Prostate gland (tissue), 2 donors: Measurements from ENCODE around the gene ERC2. TPM values are rescaled to one million over a fixed set of nuclear protein-coding genes. Genes with fewer than 3 reads are reported as not detected.

Experiments
- DNase-seq: peaks from one replicate; pipeline ENCODE4 v3.0.0-alpha.2; 2019; ENCODE audit warnings: low spot score
- H3K27ac ChIP-seq, 2 donors: fragments of 200-600 bp; sonication (generic); 2 replicates each; pipeline ENCODE4 v1.5.1; 2017 to 2019
- H3K27me3 ChIP-seq: fragments of 200-600 bp; sonication (generic); replicated peaks from 2 replicates; pipeline ENCODE4 v1.5.1; 2019; ENCODE audit not compliant: insufficient read depth
- H3K36me3 ChIP-seq, 2 donors: fragments of 200-600 bp; sonication (generic); 1 replicate in 1 of 2; 2 replicates in 1 of 2; pipeline versions ENCODE4 v1.5.1 to v1.8.1; 2017 to 2019
- H3K4me1 ChIP-seq: fragments of 200-600 bp; sonication (generic); replicated peaks from 2 replicates; pipeline ENCODE4 v1.5.1; 2019
- H3K4me3 ChIP-seq, 2 donors: fragments of 200-600 bp; sonication (generic); 2 replicates each; pipeline ENCODE4 v1.5.1; 2017 to 2019
- H3K9me3 ChIP-seq: fragments of 200-600 bp; sonication (generic); 2 replicates; pipeline ENCODE4 v1.5.1; 2017
- CTCF ChIP-seq, 4 experiments: fragments of 200-600 bp in 2 of 4; fragments of 450-650 bp in 2 of 4; sonication (generic) in 2 of 4; IDR thresholded peaks; 1 replicate in 3 of 4; 2 replicates in 1 of 4; pipeline ENCODE4 v1.5.1; 2016 to 2019; ENCODE audit warnings: antibody characterized with exemption in 4 of 4, mild to moderate bottlenecking in 2 of 4, moderate library complexity in 2 of 4
- POLR2A ChIP-seq: fragments of 450-650 bp; IDR thresholded peaks from one replicate; pipeline ENCODE4 v1.6.1; 2016; ENCODE audit warnings: antibody characterized with exemption, mild to moderate bottlenecking
- POLR2AphosphoS5 ChIP-seq: sonication (generic); formaldehyde crosslinking; IDR thresholded peaks from one replicate; pipeline ENCODE4 v1.6.1; 2017; ENCODE audit warnings: antibody characterized with exemption
- WGBS: methylation state at CpG from one replicate; pipeline ENCODE4 v1.1.5; 2018; 5-methylcytosine and 5-hydroxymethylcytosine counted together
- intact Hi-C: fragments of 100-400 bp; cut with DNase I; formaldehyde crosslinking; loops from one replicate; pipeline ENCODE4 v1.14.2; 2022
- total RNA-seq, 2 donors: library from RNA; depleted of rRNA; stranded (reverse); fragments of >200 nt; gene quantifications; one replicate each; pipeline ENCODE4 v1.1.0, GENCODE V29; 2016

The ERC2 gene
- total RNA-seq, 2 donors from 2014 or later: 1.0 to 2.7 TPM

GRCh38 chr3:56001991-56002390 is 466.3 kb downstream of the ERC2 start:
- no peaks in the 10 kb centered on the region for H3K36me3 ChIP-seq
- no peak overlapping the region for H3K27ac ChIP-seq
- intact Hi-C loops: no loop called here
- no peaks in the 10 kb centered on the region for H3K9me3 ChIP-seq
- H3K4me3 ChIP-seq: no peak overlapping the region
- DNase-seq: no peak
- TF ChIP-seq POLR2AphosphoS5: no peak
- no peak for TF ChIP-seq CTCF (IDR thresholded peaks at IDR 0.05)
- TF ChIP-seq POLR2A: no peak
- no peaks in the 10 kb centered on the region for H3K27me3 ChIP-seq
- H3K4me1 ChIP-seq: no peaks in the 10 kb centered on the region

- Histone ChIP-seq H3K9me3 (no peaks in the 10 kb centered on the region), H3K4me1 (no peaks in the 10 kb centered on the region), H3K27me3 (no peaks in the 10 kb centered on the region), H3K4me3 (no peak overlapping the region), H3K27ac (no peak overlapping the region), H3K36me3 (no peaks in the 10 kb centered on the region)
- intact Hi-C loops: no loop called here
- no peak for DNase-seq
- TF ChIP-seq CTCF (IDR thresholded peaks at IDR 0.05) (no peak), POLR2AphosphoS5 (no peak)
- 80% methylated on average over 4 of the region's 4 CpGs for WGBS
Measured at GRCh38 chr3:56001537-56001936, 466.7 kb downstream of the ERC2 start.

- Histone ChIP-seq H3K4me3 (no peak overlapping the region), H3K27me3 (no peaks in the 10 kb centered on the region), H3K27ac (no peak overlapping the region), H3K36me3 (no peaks in the 10 kb centered on the region), H3K4me1 (no peaks in the 10 kb centered on the region), H3K9me3 (no peaks in the 10 kb centered on the region)
- 92% methylated on average over 2 of the region's 2 CpGs for WGBS
- TF ChIP-seq POLR2AphosphoS5: no peak
- no peak for TF ChIP-seq CTCF (IDR thresholded peaks at IDR 0.05)
- no peak for TF ChIP-seq POLR2A
- intact Hi-C loops: no loop called here
- no peak for DNase-seq
Measured at GRCh38 chr3:55989366-55989765, 478.9 kb downstream of the ERC2 start.

GRCh38 chr3:55988905-55989304 is 479.4 kb downstream of the ERC2 start:
- no peak overlapping the region for H3K4me3 ChIP-seq
- intact Hi-C loops: no loop called here
- H3K4me1 ChIP-seq: no peaks in the 10 kb centered on the region
- H3K27me3 ChIP-seq: no peaks in the 10 kb centered on the region
- 84% methylated on average over 3 of the region's 3 CpGs for WGBS
- H3K27ac ChIP-seq: no peak overlapping the region
- no peak for DNase-seq
- H3K9me3 ChIP-seq: no peaks in the 10 kb centered on the region
- no peaks in the 10 kb centered on the region for H3K36me3 ChIP-seq
- TF ChIP-seq POLR2AphosphoS5: no peak
- TF ChIP-seq CTCF (IDR thresholded peaks at IDR 0.05): no peak
- TF ChIP-seq POLR2A: no peak

- intact Hi-C loops: no loop called here
- no peak for DNase-seq
- 96% methylated on average over 5 of the region's 5 CpGs for WGBS
- TF ChIP-seq POLR2A: no peak
- TF ChIP-seq CTCF (IDR thresholded peaks at IDR 0.05): no peak
- no peak for TF ChIP-seq POLR2AphosphoS5
- Histone ChIP-seq H3K9me3 (no peaks in the 10 kb centered on the region), H3K27ac (no peak overlapping the region), H3K4me3 (no peak overlapping the region), H3K36me3 (no peaks in the 10 kb centered on the region), H3K27me3 (no peaks in the 10 kb centered on the region), H3K4me1 (no peaks in the 10 kb centered on the region)
Measured at GRCh38 chr3:55984626-55985025, 483.6 kb downstream of the ERC2 start.
